NCI-H2081 treated with DMSO at 0.1 percent for 48 hours (cell line): ENCODE data around the gene ABCA4.

Experiments used
- DNase-seq: peaks from one replicate; lab custom pipeline; 2025; lab: John Stamatoyannopoulos, UW

The ABCA4 gene

DNA sequence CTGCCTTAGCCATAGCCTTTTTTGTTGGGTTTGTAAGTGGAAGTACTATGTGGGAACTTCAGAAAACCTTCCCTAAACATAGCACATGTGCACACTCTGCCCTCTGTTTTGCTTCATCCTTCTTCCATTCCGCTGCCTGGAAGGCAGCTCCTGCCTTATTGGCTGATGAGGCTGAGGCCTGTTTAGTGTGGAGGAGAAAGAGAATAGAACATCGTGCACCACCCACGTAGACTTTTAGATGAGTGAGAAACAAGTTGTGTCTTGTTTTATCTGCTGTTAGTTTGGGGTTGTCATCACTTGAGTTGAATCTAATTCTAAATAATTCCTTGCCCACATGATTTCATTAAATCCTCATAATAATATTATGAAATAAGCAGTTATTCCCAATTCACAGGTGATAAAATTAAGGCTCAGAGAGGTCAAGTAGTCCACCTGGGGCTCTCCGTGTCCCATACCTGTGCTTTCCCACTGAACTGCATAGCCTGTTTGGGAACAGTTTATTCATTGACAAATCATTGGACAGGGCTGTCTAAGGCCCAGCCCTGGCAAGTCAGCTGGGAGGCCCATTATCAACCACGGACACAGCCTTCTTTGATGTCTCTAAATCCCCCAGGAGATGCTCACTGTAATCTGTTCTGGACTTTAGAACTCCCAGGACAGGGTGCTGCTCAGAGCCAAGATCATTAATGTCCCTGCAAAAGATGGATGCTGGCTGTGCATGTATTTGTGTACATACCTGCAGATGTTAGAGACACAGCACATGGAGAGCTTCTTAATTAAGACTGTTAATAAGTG lies 93.0 kb downstream of the ABCA4 start:
- DNase-seq: no peak

DNA sequence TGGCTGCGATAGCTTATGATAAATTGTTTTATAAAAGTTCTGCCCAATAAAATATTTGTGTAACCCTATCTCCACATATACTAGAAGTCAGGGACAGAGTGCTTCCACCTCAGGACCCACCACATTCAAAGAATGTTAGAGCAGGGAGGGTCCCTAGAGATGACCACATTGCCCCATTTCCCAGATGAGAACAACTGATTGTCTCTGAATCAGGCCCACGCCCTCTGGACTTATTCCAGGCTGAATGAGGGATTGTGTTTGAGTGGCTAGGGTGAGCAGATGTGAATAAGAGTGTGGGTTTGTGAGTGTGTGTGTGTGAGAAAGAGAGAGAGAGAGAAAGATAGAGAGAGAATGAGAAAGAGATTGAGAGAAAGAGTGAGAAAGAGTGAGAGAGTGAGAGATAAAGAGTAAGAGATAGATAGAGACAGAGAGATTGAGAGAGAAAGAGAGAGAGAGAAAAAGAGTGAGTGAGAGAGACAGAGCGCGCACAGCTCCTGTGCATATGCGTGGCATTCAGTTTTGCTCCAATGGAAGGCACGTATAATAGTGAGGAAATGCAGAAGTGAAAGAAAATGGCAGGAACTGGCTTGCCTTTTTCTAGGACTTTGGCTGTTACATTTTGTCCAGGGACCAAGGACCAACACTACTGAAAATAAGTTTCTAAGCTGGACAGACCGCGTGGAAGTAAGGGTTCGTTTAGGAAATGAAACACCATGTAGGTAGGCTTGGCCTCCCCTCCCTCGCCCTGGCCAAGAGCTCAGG lies 94.1 kb downstream of the ABCA4 start:
- no peak for DNase-seq

DNA sequence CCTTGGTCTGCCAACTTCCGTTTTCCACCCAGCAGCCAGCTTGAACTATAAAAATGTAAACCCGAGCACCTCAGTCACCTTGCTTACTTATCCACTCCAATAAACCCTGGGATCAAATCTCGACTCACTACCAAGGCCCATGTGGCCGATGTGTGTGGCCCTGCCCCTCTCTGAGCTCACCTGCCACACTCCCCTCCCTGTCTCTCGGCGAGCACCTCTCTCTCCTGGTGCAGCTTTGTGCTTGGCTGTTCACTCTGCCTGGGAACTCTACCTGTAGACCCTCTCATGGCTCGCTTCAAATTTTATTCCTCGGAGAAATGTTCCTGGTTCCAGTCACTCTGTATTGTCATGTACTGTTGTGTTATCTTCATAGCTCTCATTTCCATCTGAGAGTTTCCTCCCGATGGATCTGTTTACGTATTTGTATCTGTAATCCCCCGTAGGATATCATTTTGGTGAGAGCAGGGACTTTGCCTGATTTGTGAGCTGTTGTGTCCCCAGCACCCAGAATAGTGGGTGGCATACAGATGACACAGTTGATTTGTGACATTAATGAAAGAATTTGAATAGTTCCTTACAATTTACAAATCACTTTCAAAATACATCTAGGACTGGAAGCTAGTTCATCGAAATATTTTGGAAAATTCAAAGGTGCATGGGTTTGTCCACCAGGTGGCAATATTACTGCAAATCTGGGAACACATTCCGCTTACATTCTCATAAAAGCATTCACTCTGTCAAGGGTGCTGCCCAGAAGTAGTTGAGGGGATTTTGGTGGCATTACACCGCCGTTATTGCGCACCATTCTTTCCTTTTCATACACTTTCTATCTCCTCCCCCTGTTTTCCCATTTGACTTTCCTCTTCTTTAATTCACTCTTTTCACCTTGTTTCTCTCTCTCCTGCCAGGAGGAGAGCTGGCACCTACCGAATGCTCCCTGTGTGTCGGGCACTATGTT lies 95.3 kb downstream of the ABCA4 start:
- DNase-seq: no peak

DNA sequence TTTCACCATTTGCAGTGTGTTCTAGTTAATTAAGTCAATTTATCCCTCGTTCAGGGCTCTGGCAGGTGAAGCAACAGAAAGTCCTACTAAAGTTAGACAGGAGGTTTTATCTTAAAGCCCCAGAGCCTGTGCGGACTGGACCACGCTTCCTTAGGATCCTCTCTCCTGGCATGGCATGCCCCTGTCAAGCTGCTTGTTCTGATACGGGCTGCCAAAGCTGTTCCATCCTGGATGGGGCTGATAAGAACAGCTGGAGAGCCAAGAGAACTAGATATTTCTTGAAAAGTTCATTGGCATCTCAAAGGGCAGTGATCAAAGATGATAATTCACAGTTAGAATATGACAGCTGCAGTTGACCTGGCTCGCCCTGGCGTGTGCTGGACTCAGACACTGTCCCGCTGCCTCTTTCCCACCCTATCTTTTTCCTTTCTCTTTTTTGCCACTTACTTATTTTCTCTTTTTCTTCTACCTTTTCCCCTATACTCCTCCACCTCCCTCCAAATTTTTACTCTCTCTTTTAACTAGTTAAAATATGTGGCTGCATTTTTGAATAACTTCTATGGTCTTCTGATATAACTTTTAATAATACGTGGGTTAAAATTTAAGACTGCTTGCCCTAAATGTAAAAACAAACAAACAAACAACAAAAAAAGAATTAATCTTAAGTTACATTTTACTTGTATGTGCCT lies 96.7 kb downstream of the ABCA4 start:
- DNase-seq: no peak

DNA sequence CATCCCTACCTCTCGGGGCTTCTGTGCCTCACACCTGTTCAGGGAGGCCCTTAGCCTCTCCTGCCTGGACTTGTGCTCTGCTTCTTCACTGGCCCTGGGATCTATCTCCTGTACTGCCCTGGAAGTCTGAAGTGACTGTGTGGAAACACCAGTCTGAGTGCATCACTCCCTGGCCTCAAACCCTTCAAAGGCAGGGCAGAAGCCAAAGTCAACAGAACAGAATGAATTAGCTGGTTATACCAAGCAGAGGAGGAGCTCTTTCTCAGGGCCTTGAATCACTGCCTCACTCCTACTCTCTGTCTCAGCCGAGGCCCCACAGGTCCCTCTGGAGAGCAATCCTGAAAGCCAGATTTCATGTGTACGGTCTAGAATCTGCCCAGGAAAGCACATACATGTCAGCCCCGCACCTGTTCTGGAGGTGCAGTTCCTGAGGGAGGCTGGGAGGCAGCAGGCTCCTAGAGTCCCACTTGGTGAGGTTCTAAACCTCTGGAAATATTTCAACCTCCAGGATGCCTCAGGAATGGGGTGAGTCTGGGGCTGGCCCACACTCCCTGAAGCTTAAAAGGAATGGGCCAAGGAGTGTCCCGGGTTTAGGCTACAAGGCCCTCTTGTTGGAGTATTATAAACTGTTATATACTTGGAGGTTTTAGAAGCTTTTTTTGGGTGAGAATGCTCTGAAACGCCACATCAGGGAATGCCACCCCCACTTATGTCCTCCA lies 98.3 kb downstream of the ABCA4 start:
- DNase-seq: no peak

DNA sequence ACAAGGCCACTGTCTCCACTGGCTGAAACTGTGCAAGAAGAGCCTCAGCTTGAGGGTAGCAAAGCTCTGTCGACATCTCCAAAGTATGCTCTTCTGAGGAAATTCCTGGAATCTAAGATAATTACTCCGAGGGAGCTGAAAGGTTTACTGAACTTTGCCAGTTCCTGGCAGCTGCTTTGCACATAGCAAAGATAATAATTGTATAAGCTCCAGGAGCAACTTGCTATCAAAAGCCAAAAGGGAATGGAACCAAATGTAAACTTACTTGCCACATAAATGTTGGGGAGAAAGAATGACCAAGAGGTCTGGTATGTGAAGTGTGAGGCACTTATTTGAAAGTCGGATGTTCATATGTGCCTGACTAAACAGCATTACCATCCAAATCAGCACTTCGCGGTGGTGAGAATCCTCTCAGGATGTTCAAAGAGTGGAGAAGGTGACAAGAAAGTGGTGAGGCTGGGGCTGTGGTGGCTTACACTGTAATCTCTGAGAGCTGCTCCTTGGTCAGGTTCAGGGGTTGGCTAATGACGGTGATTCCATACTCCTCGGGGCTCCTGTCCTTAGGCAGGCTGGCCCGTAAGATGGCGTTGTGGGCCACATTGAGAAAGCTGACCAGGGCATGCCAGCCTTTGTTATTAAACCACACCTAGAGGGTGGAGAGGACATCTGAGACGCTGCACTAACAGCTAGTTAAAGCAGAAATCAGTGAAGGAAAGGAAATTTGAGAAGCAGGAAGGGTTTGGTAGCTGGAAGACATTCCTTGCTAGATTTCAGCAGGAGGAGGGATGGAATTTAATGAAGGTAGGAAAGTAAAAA lies 100.0 kb downstream of the ABCA4 start:
- no peak for DNase-seq

DNA sequence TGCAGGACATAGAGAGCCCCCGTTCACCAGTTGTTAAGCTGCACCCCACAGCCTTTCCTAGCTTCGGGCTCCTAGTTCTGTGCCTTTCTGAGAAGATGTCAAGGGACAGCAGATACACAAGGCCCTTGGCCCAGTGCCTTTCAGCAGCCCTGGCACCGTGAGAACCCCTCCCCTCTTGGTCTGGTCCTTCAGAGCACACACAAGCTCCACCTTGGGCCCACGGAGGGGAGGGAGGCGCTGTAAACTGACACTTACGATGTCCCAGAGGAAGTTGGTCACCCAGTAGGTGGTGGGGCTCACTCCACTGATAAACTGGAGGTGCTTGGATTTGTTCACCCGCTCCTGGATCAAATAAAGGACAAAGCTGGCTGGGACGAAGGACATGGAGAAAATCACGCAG lies 101.6 kb downstream of the ABCA4 start:
- DNase-seq: no peak

DNA sequence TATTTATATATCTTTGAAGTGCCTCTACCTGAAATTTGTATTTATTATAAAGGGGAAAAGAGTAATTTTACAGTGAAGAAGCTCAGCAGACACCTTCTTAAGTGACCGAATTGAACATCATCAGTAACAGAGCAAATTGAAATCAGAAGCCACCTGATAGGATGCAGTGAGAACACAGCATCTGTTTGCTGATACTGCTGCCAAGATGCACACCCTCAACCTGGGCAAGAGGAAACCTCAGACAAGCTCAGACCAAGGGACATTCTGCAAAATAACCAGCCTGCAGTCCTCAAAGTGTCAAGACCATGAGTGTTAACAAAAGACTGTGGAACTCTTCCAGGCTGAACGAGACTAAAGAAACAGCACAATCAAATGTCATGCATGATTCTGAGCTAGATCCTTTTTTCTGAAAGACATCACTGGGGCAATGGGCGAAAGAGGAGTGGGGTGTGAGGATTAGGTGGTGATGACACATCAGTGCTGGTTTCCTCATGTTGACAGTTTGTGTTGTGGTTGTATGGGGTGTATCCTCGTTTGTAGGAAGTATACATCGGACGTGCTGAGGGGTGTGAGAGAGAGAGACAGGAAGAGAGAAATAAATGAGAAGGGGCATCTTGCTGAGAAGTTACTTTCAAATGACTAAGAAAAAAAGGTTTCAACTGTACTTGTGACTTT lies 103.7 kb downstream of the ABCA4 start:
- no peak for DNase-seq

DNA sequence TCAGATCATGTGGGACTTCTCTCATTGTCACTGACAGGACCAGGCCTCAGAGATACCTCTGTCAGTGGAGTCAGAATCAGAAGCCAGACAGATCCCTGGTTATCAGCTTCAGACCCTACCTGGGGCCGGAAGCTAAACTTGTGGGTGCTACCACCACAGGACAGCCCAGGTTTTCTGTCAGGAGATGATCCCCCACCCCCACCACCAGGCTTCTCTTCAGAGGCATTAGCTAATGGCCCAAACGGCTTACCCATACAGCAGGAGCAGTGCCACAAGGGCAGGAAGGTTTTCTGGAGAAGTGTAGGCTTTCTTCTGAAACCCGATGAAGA lies 105.5 kb downstream of the ABCA4 start:
- no peak for DNase-seq

DNA sequence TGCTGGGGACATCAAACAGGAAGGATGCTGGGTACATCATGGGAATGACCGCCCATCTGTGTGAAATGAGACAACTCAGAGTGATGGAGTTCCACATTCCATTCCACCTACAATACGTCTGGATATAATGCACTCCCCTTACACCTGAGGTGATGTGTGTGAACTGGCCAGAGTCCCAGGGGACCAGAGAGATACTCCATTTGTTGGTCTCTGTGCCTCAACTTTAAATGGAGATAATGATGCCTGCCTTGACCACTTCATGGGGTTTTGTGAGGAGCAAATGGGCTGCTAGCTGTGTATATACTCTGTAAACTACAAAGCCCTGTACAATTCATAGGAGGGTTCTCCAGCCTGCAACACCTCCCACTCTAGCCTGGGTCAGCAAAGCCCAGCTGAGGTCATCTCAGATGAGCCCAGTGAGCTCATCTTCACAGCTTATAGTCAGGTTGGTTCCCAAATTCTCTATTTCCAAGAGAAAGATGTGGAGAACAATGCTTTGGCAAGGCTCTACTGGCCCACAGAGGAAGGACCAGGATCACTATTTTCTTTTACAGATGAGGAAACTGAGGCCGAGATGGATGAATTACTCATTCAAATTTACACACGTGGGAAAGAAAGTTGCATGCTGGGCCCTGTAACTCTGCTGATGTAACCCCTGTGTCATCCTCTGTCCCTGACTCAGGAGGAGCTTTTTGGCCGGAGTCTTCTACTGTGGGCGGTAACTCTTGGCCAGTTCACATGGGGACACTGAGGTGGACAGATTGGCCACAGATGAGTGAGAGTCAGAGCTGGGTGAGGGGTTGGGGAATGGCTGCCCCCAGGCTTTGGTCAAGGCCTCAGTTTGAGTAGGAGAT lies 106.1 kb downstream of the ABCA4 start:
- DNase-seq: no peak

DNA sequence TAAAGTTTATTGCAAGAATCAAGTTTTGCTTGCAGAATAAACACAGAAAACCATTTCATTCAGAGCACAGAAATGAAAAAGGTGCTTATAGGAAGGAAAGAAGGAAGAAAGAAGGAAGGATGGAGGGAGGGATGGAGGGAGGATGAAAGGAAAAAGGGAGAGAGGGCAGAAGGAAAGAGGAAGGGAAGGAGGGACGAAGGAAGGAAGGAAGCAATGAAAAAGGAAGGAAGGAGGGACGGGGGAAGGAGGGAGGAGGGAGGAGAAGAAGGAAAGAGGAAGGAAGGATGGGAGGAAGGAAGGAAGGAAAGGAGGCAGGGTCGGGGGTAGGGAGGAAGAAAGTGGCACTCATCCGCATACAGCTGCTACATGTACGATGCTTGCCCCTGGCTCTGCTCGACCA lies 106.9 kb downstream of the ABCA4 start:
- no peak for DNase-seq

DNA sequence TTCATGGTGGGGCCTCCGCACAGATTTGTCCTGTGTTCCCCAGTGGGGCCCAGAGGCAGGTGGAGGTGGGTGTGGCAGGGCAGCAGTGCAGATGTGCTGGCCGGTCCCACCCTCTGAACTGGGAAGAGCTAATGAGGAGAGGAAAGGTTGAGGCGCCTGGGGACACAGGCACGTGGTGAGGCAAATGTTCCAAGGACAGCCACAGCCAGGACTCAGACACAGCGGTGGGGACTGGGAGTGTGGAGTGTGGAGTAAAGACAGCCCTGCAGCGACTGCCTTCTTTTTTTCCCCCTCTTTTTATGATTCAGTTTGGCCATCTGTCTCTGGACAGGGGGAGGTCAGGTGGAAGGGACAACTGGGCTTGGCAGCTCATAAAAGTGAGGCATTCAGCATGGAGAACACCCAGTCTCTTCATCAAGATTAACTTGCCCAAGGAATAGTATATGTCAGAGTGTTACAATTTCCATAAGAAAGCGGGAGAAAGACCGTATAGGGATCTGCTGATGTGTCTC lies 107.5 kb downstream of the ABCA4 start:
- no peak for DNase-seq

DNA sequence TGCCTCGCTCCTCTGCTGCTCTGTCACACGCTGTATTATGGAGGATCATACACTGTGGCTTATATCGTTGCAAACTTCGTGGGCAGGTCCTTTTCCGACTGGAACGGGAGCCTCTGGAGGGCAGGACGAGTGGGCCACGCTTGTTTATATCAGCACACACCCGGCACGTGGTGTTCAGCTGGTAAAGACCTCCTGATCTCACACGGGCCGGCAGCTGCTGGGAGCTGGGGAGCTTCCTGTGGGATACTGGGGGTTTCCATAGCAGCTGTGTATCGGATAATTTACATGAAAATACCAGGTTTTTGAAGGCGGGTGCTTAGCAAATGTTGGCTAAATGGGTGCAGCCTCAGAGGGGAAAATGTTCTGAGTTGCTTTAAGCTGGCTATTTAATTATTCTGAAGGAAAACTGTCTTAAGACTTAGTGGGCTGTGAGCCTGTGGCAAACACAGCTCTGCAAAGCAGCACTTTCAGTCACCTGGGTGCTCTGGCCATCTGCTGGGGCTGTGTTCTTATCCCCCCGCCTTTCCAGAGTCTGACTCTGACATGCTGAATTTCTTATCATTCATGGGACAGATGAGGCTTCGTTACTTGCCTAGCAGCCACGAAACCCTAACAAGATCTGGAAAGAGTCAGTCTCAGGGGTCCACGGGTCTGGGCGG lies 108.1 kb downstream of the ABCA4 start:
- no peak for DNase-seq

DNA sequence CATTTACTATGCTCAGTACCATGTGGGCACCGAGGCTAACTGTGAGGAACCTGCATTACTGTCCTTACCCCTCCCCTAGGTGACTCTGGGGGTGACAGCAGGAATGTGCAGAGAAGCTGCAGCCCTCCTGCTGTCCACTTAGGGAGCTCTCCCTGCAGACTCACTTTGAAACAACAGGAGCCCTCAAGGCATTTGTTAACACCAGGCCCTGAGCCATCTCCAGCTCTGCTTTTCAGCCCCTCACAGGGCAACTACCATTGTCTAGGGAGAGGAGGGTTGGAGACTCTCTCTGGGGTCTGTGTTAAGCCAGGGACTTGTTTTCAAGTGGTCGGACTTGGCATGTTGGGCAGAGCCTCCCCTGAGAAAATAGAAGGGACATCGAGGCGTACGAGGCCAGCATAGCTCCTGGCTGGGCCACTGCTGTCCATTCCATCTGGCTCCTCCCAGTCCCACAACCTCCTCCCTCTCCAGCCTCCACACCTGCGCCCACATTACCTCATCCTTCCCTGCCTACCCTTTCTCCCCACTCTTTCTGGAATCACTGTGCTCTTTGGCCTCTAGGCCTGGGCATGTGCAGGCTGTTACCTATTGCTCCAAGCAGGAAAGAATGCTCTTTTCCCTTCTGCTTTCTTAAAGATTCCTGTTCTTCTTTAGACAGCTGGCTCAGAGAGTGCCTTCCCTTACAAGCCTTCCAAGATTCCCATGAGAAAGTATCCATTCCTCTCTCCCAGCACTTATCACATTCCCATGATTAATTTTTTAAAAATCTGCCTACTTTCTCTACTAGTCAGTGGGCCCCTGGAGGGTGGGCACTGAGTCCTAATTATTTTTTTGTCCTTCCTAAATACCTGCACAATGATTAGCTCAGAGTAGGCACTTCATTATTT lies 109.0 kb downstream of the ABCA4 start:
- no peak for DNase-seq

DNA sequence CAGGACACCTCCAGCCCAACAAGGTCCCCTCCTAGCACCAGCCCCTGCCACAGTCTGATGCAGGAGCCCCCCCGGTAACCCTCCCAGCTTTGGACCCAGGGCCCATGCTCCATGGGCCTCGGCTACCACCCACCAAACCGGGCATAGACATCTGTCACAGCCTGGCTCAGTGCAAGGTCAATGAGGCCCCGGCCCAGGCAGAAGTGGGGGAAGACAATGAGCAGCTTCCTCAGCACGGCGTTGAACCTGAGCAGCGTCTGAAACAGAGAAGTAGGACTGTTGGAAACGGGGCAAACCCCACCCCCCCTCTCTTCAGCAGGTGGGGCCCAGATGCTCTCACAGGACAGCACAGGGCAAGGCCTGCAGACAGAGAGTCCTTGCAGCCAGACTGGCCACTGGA lies 109.8 kb downstream of the ABCA4 start:
- no peak for DNase-seq

DNA sequence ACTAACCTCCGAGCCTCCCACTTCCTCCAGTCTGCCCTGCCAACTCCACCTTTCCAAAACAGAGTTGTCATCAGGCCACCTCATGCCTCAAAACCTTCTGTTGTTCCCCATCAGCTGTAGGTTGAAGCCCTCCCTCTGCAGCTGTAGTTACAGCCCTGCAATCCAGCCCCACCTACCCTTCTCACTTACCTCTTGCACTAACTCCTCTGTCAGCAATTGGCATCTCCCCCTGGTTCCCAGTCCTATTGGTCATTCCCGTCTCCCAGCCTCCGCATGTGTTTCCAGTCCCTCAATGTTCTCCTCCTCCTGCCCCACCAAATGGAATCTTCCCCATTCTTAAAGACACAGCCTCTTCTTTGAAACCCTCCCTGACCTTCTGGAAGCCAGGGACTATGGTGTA lies 111.6 kb downstream of the ABCA4 start:
- no peak for DNase-seq

DNA sequence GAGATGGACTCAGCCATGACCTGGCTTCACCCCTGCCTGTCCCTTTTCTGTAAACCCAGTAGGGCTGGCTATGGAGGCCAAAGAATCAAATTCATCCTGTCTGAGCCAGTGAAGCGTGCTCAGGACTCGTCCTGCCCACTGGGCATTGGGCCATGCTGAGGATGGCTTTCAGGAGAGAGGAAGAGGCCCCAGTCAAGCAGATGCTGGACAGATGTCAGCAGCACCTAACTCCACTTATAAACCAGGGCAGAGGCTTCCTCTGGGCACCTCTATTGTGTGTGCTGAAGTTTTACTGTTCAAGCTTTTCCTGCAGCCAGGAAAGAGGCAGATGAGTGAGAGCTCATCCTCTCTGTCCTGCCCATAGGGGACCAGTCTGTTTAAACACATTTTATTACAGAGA lies 114.3 kb downstream of the ABCA4 start:
- DNase-seq: no peak
